Stimulated activated naive B cell treated with anti-CD40 and anti-IgM and Interleukin-4, amounts not matched to agents 10 μg/mL and 1 μg/mL and 100 μg/mL, for 72 hours (primary cell): Measurements from ENCODE around the gene FPGS.
"Not testable (repeated sequence)": the region's sequence is repeated elsewhere in the genome, so short reads cannot be mapped to it uniquely, and the experiment has no call there.

ENCODE experiments used
- ATAC-seq, 2 donors: fragments of 150-1000 bp; cut with Tn5 transposase; replicated peaks; 2 replicates each; pipeline ENCODE4 v1.10.0; 2021; ENCODE audit warnings: moderate library complexity in 1 of 2
- DNase-seq: peaks from one replicate; pipeline ENCODE4 v3.0.0; 2021
- H3K27ac Mint-ChIP-seq: one replicate; pipeline ENCODE4 v1.8.0; 2022; ENCODE audit warnings: mild to moderate bottlenecking, mixed read lengths
- H3K27me3 Mint-ChIP-seq, 2 donors: one replicate each; pipeline ENCODE4 v1.8.0; 2022; ENCODE audit warnings: mixed read lengths in 2 of 2
- H3K36me3 Mint-ChIP-seq, 2 donors: one replicate each; pipeline ENCODE4 v1.8.0; 2022; ENCODE audit warnings: mixed read lengths in 2 of 2, mild to moderate bottlenecking in 1 of 2
- H3K4me1 Mint-ChIP-seq, 2 donors: one replicate each; pipeline ENCODE4 v1.8.0; 2022; ENCODE audit warnings: mixed read lengths in 2 of 2, mild to moderate bottlenecking in 1 of 2
- H3K4me3 Mint-ChIP-seq, 2 donors: one replicate each; pipeline ENCODE4 v1.8.0; 2022; ENCODE audit warnings: mild to moderate bottlenecking in 2 of 2, mixed read lengths in 2 of 2, moderate library complexity in 1 of 2
- H3K9me3 Mint-ChIP-seq, 2 donors: one replicate each; pipeline ENCODE4 v1.8.0; 2022; ENCODE audit warnings: mixed read lengths in 2 of 2, mild to moderate bottlenecking in 1 of 2

FPGS gene, protein sequence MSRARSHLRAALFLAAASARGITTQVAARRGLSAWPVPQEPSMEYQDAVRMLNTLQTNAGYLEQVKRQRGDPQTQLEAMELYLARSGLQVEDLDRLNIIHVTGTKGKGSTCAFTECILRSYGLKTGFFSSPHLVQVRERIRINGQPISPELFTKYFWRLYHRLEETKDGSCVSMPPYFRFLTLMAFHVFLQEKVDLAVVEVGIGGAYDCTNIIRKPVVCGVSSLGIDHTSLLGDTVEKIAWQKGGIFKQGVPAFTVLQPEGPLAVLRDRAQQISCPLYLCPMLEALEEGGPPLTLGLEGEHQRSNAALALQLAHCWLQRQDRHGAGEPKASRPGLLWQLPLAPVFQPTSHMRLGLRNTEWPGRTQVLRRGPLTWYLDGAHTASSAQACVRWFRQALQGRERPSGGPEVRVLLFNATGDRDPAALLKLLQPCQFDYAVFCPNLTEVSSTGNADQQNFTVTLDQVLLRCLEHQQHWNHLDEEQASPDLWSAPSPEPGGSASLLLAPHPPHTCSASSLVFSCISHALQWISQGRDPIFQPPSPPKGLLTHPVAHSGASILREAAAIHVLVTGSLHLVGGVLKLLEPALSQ

DNA sequence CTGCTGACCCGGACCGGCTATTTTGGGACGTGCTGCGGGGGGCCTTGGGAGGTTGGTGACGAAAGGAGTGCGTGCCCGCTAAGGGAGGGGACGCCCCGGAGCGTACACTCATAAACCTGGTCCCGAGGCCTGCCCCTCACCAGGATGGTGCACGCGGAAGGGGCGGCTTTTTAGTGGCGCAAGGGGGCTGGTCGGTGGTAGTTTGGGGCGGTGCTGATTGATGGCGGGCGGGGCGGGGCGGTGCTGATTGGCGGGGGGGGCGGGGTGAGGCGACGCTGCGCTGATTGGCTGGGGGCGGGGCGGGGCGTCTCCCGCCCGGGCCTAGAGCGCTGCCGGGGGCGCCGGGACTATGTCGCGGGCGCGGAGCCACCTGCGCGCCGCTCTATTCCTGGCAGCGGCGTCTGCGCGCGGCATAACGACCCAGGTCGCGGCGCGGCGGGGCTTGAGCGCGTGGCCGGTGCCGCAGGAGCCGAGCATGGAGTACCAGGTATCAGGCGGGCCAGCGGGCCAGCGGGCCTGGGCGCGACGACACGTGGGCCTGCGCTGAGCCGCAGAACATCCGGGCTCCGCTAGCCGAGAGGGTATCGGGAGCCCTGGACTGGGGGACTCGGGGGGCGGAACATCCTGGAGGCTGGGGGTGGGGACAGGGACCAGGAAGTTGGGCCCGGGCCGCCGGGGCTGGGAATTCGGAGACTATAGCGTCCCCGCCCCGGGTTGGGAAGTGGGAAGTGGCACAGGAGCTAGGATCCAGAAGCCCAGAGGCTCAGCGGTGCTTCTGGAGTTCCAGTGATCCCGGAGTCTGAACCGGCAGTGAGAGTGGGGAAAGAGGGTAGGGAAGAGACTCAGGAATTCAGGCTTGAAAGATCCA, at the start of gene FPGS:
TSS of gene FPGS (plus strand) at position 307 of the 868 bp plus-strand sequence. CDS start at position 350, 43 bp downstream.
- peak; percentile 85 for DNase-seq
- Mint-ChIP-seq H3K27me3 (no peaks in the 10 kb centered on the region), H3K9me3 (no peaks in the 10 kb centered on the region)

DNA sequence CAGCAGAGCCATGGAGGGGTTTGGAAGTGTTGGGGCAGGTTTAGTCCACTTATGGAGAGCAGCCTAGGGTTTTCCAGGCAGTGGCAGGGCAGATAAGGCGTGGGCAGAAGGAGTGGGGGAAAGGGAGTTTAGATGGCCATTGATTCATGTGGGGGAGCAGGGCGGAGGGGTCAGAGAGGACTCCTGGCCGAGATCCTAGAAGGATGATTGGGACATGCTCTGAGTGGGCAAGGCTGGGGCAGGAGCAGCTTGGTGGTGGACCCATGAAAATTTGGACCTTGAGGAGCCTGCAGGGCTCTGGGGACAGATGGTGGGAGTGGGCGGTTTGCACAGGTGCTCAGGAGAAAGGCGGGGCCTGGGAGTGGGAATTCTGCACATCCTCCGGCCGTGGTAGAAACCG, 49.5 kb upstream of the FPGS start:
- peaks cover 7 to 16% of the 10 kb centered on the region in 2 donors for H3K4me1 Mint-ChIP-seq
- no peak for DNase-seq

More for the DNA sequence above, at the start of gene FPGS:
- ATAC-seq: peak; percentile 89 to 90
- Mint-ChIP-seq H3K36me3 (peaks cover 17 to 21% of the 10 kb centered on the region in 2 donors), H3K4me1 (peaks cover 19 to 57% of the 10 kb centered on the region in 2 donors), H3K4me3 (peak within 1 kb of the TSS; percentile 97 to 99), H3K27ac (peak within 1 kb of the TSS; percentile 99)

DNA sequence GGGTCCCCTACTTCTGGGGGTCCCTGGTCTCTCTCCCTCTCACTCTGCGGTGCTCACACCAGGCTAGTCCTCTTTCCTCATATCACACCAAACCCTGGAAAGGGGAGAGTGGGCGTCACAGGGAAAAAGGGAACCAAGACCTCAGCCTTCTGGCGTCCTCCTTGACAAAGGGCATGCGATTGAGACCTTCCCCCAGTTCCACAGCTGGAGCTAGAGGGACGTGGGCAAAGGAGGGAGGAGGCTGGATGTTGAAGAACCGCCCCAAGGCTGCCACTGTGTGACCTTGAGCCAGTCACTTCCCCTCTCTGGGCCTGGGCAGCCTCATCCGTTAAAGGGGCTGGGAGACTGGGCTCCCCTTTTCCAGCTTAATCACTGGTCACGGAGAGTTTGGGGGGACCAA, 49.1 kb upstream of the FPGS start:
- Mint-ChIP-seq H3K4me1 (peaks cover 10 to 20% of the 10 kb centered on the region in 2 donors), H3K9me3 (no peaks in the 10 kb centered on the region), H3K36me3 (peaks cover 35 to 47% of the 10 kb centered on the region in 2 donors), H3K27ac (peak overlapping the region; percentile 14), H3K27me3 (no peaks in the 10 kb centered on the region), H3K4me3 (no peak overlapping the region)
- ATAC-seq: no peak
- no peak for DNase-seq

More for the DNA sequence above, 49.5 kb upstream of the FPGS start:
- H3K36me3 Mint-ChIP-seq: peaks cover 37 to 47% of the 10 kb centered on the region in 2 donors
- ATAC-seq: no peak
- H3K27me3 Mint-ChIP-seq: no peaks in the 10 kb centered on the region
- H3K27ac Mint-ChIP-seq: peak overlapping the region; percentile 42
- H3K9me3 Mint-ChIP-seq: no peaks in the 10 kb centered on the region
- H3K4me3 Mint-ChIP-seq: no peak overlapping the region

DNA sequence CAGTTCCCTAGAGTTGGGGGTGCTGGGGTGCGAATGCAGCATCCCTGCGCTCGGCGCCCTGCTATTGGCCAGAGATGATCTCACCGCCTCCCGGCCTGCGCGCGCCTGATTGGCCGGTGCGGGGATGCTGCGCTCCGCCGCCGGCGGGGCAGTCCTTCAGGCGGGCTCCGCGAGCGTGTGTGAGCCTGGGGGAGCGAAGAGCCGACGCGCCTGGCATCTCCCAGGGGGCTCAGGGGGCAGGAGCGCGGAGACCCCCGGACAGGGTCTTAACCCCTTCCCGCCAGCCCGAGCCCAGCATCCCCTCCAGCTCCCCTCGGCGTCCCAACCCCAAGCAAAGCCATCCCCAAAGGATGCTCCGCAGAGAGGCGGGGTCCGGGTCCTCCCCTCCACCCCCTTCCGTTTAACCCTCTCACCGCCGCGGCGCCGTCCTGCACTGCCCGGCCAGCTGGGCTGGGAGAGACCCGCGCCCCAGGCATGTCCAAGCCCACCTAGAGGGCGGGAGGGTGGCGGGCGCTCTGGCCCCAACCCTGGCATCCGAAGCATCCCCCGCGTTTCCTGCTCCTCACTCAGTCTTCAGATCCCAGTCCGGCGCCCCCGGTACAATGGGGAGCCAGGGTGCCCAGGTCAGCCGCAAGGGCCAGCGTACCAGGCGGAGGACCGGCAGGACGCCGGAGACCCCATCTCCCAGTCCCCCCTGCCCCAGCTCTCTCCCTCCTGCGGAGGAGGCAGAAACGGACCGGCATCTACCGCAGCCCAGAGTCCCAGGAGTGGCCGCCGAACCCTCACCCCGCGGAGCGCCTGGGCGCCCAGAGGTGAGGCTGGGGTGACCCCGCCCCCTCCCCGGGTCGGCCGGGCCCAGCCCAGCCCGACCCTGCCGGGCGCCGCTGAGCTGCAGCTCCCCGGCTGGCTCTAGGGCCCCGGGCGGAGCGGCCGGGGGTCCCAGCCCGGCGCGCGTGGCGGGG, 48.3 kb upstream of the FPGS start:
- H3K4me3 Mint-ChIP-seq: no peak overlapping the region
- H3K9me3 Mint-ChIP-seq: no peaks in the 10 kb centered on the region
- H3K4me1 Mint-ChIP-seq: peaks cover 13 to 23% of the 10 kb centered on the region in 2 donors
- H3K36me3 Mint-ChIP-seq: peaks cover 35 to 44% of the 10 kb centered on the region in 2 donors
- no peak for DNase-seq
- H3K27me3 Mint-ChIP-seq: no peaks in the 10 kb centered on the region
- no peak overlapping the region for H3K27ac Mint-ChIP-seq
- no peak for ATAC-seq

DNA sequence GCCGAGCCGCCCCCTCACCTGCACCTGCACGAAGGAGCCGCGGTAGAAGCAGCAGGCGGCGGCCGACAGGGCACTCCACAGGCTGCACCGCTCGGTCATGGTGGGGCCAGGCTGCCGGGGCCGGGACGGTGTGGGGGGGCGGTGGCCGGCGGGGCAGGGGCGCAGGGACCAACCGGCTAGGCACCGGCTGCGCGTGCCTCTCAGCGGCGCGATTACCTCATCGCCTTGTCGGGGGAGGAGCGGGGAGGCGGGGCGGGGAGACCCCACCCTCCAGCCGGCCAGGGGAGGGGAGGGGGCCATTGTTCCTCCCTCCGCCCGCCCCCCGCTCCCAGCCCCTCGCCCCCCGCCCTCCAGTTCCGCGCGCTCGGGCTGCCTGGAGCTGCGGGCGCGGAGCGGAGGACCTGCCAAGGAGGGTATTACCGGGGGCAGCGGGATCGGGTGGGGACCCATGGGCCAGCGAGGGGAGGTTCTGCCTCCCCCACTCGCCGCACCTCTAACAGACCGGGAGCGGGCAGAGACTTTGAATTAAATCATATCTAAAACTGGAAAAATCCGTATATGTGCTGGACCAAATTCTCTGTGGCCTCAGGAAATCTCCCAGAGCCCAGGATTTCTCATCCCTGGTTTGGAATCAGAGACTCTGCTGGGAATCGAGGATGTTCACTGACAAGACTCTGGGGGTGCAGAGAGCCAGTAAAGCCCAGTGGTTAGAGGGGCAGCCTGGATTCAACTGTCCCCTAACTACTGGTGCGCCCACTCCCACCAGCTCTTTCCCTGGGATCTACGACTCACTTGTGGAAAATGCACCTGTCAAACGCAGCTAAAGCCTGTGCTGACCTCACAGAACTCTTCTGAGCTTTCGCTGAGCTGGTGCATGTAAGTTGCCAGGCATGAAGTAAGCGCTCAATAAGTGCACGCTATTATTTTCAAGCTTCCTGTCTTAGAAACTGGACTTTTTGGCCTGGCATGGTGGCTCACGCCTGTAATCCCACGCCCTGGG, 47.3 kb upstream of the FPGS start:
- DNase-seq (no peak), ATAC-seq (no peak)
- H3K36me3 Mint-ChIP-seq: peaks cover 30 to 37% of the 10 kb centered on the region in 2 donors
- no peak overlapping the region for H3K27ac Mint-ChIP-seq
- no peaks in the 10 kb centered on the region for H3K27me3 Mint-ChIP-seq
- no peak overlapping the region for H3K4me3 Mint-ChIP-seq
- no peaks in the 10 kb centered on the region for H3K9me3 Mint-ChIP-seq
- peaks cover 13 to 23% of the 10 kb centered on the region in 2 donors for H3K4me1 Mint-ChIP-seq

DNA sequence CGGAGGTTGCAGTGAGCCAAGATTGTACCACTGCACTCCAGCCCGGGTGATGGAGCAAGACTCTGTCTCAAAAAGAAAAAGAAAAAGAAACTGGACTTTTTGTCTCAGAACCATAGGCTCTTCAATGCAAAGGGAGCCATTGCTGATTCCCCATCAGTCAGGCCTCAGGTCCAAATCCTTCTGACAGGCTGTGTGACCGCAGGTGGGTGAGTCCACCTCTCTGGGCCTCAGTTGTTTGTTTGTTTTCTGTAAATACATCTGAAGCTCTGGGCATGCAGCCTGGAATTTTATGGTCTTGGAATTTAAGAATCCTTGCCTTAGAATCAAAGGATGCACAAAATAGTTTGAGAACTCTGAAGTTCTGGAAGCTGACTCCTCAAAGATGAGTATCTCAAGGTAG, 46.4 kb upstream of the FPGS start:
- Mint-ChIP-seq H3K36me3 (peaks cover 27 to 33% of the 10 kb centered on the region in 2 donors), H3K27me3 (no peaks in the 10 kb centered on the region), H3K9me3 (no peaks in the 10 kb centered on the region), H3K4me1 (peaks cover 15 to 23% of the 10 kb centered on the region in 2 donors), H3K4me3 (no peak overlapping the region), H3K27ac (no peak overlapping the region)
- no peak for ATAC-seq
- no peak for DNase-seq

DNA sequence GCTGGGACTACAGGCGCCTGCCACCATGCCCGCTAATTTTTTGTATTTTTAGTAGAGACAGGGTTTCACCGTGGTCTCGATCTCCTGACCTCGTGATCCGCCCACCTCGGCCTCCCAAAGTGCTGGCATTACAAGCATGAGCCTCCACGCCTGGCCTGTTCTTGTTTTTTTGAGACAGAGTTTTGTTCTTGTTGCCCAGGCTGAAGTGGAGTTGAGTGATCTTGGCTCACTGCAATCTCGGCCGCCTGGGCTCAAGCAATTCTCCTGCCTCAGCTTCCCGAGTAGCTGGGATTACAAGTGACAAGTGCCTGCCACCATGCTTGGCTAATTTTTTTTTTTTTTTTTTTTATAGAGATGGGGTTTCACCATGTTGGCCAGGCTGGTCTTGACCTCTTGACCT, 45.9 kb upstream of the FPGS start:
- peaks cover 28 to 30% of the 10 kb centered on the region in 2 donors for H3K36me3 Mint-ChIP-seq

DNA sequence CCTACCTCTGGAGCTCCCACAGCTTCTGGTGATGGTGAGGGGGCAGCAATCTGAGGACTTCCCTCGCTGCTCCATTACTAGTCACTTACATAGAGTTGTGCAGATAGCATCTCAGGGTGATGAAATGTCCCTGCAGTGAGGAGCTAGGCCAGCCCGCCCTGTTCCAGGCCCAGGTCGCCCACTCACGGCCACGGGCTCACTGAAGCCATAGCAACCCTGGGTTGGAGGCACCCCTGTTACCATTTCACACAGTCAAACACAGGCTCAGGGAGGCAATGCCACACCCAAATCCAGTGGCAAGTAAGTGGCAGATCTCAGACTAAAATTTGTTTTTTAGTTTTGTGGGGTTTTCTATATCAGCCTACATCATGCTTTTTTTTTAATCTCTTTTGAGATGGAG, 43.8 kb upstream of the FPGS start:
- Mint-ChIP-seq H3K4me3 (no peak overlapping the region), H3K27ac (peak overlapping the region; percentile 88), H3K36me3 (peaks cover 32 to 33% of the 10 kb centered on the region in 2 donors), H3K9me3 (no peaks in the 10 kb centered on the region), H3K27me3 (no peaks in the 10 kb centered on the region), H3K4me1 (peaks cover 23 to 30% of the 10 kb centered on the region in 2 donors)
- ATAC-seq: no peak
- DNase-seq: no peak

More for the DNA sequence above, 45.9 kb upstream of the FPGS start:
- H3K27me3 Mint-ChIP-seq, DNase-seq, H3K9me3 Mint-ChIP-seq, H3K4me3 Mint-ChIP-seq, H3K27ac Mint-ChIP-seq, ATAC-seq: not testable (repeated sequence)
- H3K4me1 Mint-ChIP-seq: peaks cover 15 to 23% of the 10 kb centered on the region in 2 donors

DNA sequence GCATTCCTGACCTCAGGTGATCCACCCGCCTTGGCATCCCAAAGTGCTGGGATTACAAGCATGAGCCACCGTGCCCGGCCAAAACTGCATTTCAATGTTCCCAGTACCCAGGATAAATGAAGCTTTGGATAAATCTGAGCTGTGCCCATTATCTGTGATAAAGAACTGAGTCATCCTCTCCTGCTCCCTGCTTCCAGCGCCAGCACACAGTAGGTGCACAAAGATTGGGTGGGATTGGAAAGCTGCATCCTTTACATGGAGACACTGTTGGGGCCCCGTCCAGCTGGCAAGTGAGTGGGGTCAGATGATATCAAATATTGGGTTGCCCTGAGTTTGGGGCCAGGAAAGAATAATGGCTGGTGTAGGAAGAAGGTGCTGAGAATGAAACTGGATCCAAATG, 41.6 kb upstream of the FPGS start:
- Mint-ChIP-seq H3K9me3 (no peaks in the 10 kb centered on the region), H3K27me3 (no peaks in the 10 kb centered on the region), H3K36me3 (peaks cover 46 to 54% of the 10 kb centered on the region in 2 donors), H3K4me1 (peaks cover 38 to 48% of the 10 kb centered on the region in 2 donors), H3K4me3 (no peak overlapping the region), H3K27ac (peak overlapping the region; percentile 69)
- DNase-seq: no peak
- no peak for ATAC-seq

DNA sequence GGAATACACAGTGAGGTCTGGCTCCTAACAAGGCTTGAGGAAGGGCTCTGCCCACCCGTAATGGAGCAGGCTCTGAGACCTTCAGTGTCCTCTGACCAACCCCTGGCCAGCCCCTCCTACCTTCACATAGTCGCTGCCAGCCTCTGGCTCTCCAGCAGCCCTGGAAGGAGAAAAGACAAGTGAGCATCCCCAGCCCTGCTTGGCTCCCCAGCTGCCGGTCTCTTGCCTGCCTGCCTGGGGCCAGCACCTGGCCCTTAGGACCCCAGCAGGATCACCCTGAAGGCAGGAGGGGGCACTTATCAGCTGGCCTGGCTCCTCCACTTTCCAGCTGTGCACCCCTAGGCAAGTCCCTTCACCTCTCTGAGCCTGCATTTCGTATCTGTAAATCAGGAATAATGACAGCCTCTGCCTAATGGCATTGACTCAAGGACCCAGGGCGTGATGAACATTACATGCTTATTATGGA, 41.2 kb upstream of the FPGS start:
- H3K4me3 Mint-ChIP-seq: no peak overlapping the region
- H3K27ac Mint-ChIP-seq: peak overlapping the region; percentile 51
- no peaks in the 10 kb centered on the region for H3K9me3 Mint-ChIP-seq
- no peaks in the 10 kb centered on the region for H3K27me3 Mint-ChIP-seq
- DNase-seq: no peak
- peaks cover 42 to 53% of the 10 kb centered on the region in 2 donors for H3K4me1 Mint-ChIP-seq
- peaks cover 50 to 58% of the 10 kb centered on the region in 2 donors for H3K36me3 Mint-ChIP-seq
- ATAC-seq: no peak

DNA sequence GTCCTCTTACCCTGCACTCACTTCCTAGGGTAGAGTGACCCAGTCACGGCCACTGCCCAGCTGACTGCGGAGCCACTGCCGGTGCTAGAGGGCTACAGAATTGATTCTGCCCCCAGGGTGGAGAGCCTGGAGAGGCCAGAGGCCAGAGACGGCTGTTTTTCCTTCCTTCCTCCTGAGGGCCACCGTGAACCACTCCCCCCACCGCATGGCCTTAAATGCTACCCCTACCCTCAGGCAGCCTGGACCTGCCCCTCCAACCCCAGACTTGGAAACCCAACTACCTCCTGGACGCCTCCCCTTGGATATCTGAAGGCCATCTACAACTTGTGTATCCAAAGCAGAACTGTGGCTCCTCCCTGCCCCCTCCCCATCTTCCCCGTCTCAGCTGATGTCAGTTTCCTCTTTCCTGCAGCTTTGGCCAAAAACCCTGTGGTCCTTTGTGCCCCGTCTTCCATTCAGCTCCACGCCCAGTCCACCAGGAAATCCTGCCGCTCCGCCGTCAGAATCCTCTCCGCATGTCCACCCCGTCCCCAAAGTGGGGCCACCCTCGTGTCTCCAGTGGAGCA, 40.5 kb upstream of the FPGS start:
- no peak for DNase-seq
- ATAC-seq: no peak
- Mint-ChIP-seq H3K27me3 (no peaks in the 10 kb centered on the region), H3K4me1 (peaks cover 46 to 60% of the 10 kb centered on the region in 2 donors), H3K36me3 (peaks cover 56 to 64% of the 10 kb centered on the region in 2 donors), H3K9me3 (no peaks in the 10 kb centered on the region), H3K4me3 (no peak overlapping the region), H3K27ac (peak overlapping the region; percentile 81)

DNA sequence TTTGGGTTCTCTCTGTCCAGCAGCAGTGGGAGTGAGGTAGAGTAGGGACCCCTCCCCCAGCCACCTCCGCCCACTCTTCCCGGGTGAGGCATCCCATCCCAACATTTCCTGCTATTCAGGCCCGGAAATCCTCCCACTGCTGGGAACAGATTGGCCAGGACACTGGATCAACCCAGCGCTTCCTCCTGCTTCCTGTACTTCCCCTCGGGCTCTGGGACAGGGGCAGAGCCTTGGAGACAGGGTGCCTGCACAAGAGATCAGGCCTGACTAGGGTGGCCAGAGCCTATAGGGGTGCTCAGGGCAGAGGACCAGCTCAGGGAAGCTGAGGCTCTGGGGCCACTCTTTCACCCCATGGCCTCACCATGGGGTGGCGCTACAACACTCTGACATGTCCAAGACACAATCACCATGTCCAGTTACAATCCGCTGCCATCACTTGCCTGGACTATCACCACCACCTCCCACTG, 38.7 kb upstream of the FPGS start:
- DNase-seq (no peak), ATAC-seq (peak; percentile 63 to 68)
- no peaks in the 10 kb centered on the region for H3K9me3 Mint-ChIP-seq
- no peaks in the 10 kb centered on the region for H3K27me3 Mint-ChIP-seq
- H3K4me1 Mint-ChIP-seq: peaks cover 48 to 68% of the 10 kb centered on the region in 2 donors
- H3K27ac Mint-ChIP-seq: peak overlapping the region; percentile 69
- peaks cover 58 to 65% of the 10 kb centered on the region in 2 donors for H3K36me3 Mint-ChIP-seq
- no peak overlapping the region for H3K4me3 Mint-ChIP-seq
